ENCODE data around the gene ARFGAP1. TPM values are rescaled to one million over a fixed set of nuclear protein-coding genes. Genes with fewer than 3 reads are reported as not detected.

The ARFGAP1 gene
- total RNA-seq, 4 donors from 2014 or later, result 70.7 to 75.7 (median 72.7) TPM

DNA sequence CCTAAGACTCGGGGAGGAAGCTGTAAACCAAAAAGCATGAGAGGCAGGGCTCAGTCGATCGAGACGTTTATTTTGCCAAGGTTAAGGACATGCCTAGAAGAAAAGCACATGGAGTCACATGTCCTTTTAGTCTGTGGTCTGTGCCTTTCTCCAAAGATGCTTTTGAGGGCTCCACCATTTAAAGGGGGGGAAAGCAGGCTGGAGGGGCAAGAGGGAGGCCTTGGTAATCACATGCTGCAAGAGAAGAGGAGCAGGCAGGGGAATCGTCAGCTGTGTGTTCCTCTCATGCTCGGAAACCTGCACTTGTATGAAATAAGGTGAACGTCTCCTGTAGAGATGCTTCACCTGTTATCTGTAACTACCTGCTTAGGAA lies 47.5 kb upstream of the ARFGAP1 start:
- no peak for TF ChIP-seq POLR2A (IDR thresholded peaks at IDR 0.05)
- TF ChIP-seq, protein P1, sequence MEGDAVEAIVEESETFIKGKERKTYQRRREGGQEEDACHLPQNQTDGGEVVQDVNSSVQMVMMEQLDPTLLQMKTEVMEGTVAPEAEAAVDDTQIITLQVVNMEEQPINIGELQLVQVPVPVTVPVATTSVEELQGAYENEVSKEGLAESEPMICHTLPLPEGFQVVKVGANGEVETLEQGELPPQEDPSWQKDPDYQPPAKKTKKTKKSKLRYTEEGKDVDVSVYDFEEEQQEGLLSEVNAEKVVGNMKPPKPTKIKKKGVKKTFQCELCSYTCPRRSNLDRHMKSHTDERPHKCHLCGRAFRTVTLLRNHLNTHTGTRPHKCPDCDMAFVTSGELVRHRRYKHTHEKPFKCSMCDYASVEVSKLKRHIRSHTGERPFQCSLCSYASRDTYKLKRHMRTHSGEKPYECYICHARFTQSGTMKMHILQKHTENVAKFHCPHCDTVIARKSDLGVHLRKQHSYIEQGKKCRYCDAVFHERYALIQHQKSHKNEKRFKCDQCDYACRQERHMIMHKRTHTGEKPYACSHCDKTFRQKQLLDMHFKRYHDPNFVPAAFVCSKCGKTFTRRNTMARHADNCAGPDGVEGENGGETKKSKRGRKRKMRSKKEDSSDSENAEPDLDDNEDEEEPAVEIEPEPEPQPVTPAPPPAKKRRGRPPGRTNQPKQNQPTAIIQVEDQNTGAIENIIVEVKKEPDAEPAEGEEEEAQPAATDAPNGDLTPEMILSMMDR (IDR thresholded peaks at IDR 0.05), result no peak
- Histone ChIP-seq H3K27ac (peak overlapping the region in 2 of 3 donors; percentile 51 to 71), H3K4me3 (replicated peaks in 1 of 3) (no peak overlapping the region), H3K4me1 (peaks cover 22 to 48% of the 10 kb centered on the region in 2 donors), H3K9me3 (no peaks in the 10 kb centered on the region), H3K36me3 (no peaks in the 10 kb centered on the region), H3K27me3 (no peaks in the 10 kb centered on the region)
- intact Hi-C loops (cut with DNase I), result no loop called here
- DNase-seq, result no peak
- WGBS, 2 donors, result 17 to 20% methylated on average over 7 of the region's 7 CpGs

DNA sequence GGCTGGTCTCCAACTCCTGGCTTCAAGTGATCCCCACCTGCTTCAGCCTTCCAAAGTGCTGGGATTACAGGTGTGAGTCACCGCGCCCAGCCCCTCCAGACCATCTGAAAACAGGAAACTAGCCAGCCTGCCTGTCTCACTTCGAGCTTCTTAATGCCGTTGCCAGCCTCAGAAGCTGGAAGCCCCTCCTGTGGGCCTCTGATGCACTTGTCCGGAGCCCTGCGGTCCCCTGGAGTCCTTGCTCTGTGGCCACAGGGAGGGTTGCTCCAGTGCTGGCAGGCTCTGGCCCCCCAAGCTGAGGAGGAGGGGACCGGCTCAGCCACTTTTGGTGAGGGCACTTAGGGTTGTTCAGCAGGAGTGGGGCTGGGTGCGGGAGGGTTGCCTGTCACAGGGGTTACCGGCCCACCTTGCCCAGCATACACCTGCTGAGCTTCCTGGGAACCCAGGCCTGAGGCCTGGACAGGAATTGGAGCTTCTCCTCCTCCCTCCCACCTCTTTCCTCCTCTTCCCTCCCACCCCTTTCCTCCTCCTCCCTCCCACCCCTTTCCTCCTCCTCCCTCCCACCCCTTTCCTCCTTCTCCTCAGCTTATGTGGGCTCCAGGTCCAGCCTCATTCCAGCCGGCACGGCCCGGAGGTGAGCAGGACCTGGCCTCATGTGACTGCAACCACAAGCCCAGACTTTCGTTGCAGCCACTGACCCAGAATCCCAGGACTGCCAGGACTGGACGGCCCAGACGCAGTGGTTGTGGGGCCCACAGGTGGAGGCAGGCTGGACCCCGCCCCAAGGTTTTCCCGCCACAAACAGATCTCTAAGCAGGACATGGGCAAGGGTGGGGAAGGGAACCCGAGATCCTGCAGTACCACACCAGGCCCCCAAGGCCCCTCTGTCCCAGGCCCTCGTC lies 46.3 kb upstream of the ARFGAP1 start:
- H3K4me3 ChIP-seq (replicated peaks in 1 of 3), result no peak overlapping the region
- no peaks in the 10 kb centered on the region for H3K36me3 ChIP-seq
- peak overlapping the region in 1 of 3 donors; percentile 36 for H3K27ac ChIP-seq
- H3K4me1 ChIP-seq, result peaks cover 22 to 38% of the 10 kb centered on the region in 2 donors
- H3K27me3 ChIP-seq, result no peaks in the 10 kb centered on the region
- DNase-seq, result peak; percentile 33 to 51
- TF ChIP-seq, protein P1 (IDR thresholded peaks at IDR 0.05), result no peak
- no peak for TF ChIP-seq POLR2A (IDR thresholded peaks at IDR 0.05)
- no peaks in the 10 kb centered on the region for H3K9me3 ChIP-seq
- 56 to 69% methylated on average over 13 to 17 of the region's 19 CpGs for WGBS, 2 donors
- intact Hi-C loops (cut with DNase I), result no loop called here

DNA sequence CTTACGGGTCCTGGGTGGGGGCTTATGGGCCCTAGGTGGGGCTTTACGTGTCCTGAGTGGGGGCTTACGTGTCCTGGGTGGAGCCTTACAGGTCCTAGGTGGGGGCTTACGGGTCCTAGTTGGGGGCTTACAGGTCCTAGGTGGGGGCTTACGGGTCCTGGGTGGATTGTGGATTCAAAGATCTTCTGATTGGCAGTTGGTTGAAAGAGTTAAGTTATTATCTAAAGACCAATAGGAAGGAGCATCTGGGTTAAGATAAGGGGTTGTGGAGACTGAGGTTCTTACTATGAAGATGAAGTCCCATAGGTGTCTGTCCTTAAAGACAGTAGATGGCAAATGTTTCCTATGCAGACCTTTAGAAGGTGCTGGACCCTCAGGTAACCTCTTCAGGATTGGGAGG lies 45.4 kb upstream of the ARFGAP1 start:
- H3K36me3 ChIP-seq, result no peaks in the 10 kb centered on the region
- no peak overlapping the region for H3K27ac ChIP-seq
- no peaks in the 10 kb centered on the region for H3K9me3 ChIP-seq
- peaks cover 22 to 32% of the 10 kb centered on the region in 2 donors for H3K4me1 ChIP-seq
- TF ChIP-seq, protein P1 (IDR thresholded peaks at IDR 0.05), result no peak
- TF ChIP-seq POLR2A (IDR thresholded peaks at IDR 0.05), result no peak
- WGBS, 2 donors, result 89 to 93% methylated on average over 5 of the region's 5 CpGs
- H3K27me3 ChIP-seq, result no peaks in the 10 kb centered on the region
- DNase-seq, result no peak
- intact Hi-C loops (cut with DNase I), result no loop called here
- no peak overlapping the region for H3K4me3 ChIP-seq (replicated peaks in 1 of 3)

DNA sequence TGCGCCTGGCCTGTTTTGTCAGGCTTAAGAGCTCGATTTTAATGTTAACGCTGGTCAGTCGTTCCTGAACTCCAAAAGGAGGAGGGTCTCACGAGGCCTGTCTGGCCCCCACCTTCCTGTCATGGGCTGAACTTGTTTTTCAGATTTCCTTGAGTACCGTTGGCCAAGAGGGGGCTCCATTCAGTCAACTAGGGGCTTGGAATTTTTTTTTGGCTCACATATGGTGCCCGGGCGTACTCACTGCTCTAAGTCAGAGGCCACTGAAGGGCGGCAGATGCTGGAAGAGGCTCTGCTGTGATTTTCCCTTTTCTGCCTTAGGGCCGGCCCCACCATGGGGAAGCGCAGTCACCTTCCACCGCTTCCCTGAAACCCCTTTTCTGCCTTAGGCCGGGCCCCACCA lies 43.8 kb upstream of the ARFGAP1 start:
- WGBS, 2 donors, result 76 to 77% methylated on average over 13 of the region's 13 CpGs
- H3K27ac ChIP-seq, result no peak overlapping the region
- H3K4me3 ChIP-seq (replicated peaks in 1 of 3), result no peak overlapping the region
- no peak for DNase-seq
- peaks cover 17 to 25% of the 10 kb centered on the region in 2 donors for H3K4me1 ChIP-seq
- no peaks in the 10 kb centered on the region for H3K27me3 ChIP-seq
- no peak for TF ChIP-seq POLR2A (IDR thresholded peaks at IDR 0.05)
- TF ChIP-seq, protein P1 (IDR thresholded peaks at IDR 0.05), result no peak
- no peaks in the 10 kb centered on the region for H3K36me3 ChIP-seq
- no peaks in the 10 kb centered on the region for H3K9me3 ChIP-seq
- intact Hi-C loops (cut with DNase I), result no loop called here

DNA sequence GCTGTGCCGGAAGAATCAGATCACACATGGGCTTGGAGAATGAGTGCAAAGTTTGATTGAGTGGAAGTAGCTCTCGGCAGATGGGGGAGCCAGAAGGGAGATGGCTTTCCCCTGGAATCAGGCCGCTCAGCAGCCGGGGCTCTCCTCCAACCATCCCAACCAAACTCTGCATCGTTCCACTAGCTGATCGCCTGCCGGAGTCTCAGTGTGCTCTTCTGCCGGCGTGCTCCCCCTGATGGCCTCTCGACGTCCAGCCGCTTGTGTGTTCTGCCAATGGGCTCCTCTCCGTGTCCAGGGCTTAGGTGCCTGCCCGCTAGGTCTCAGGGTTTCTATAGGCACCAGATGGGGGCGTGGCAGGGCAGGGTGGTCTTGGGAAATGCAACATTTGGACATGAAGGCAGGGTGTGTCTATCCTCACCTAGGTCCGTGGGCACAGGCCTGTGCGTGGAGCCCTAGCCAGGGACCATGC lies 41.8 kb upstream of the ARFGAP1 start:
- Histone ChIP-seq H3K36me3 (no peaks in the 10 kb centered on the region), H3K4me1 (peaks cover 0 to 14% of the 10 kb centered on the region in 2 donors), H3K4me3 (replicated peaks in 1 of 3) (no peak overlapping the region), H3K27ac (no peak overlapping the region), H3K27me3 (no peaks in the 10 kb centered on the region), H3K9me3 (no peaks in the 10 kb centered on the region)
- peak; percentile 76 to 77 for DNase-seq
- intact Hi-C loops (cut with DNase I), result no loop called here
- 15 to 20% methylated on average over 14 of the region's 17 CpGs for WGBS, 2 donors
- TF ChIP-seq, protein P1 (IDR thresholded peaks at IDR 0.05), result peak in 5 of 6 experiments; percentile 16 to 70 (median 59)
- TF ChIP-seq POLR2A (IDR thresholded peaks at IDR 0.05), result no peak
